Fibroblast of lung (primary cell): ENCODE data around the gene GSN.

Experiments
- CTCF ChIP-seq, 2 donors: IDR thresholded peaks in 1 of 2; conservative IDR thresholded peaks in 1 of 2; 1 replicate in 1 of 2; 2 replicates in 1 of 2; pipeline ENCODE4 v1.5.1; 2011 to 2012; ENCODE audit warnings: low read length in 2 of 2, control low read depth in 1 of 2, inconsistent platforms in 1 of 2, low read depth in 1 of 2, mild to moderate bottlenecking in 1 of 2
- EZH2 ChIP-seq: IDR thresholded peaks from 2 replicates; pipeline ENCODE4 v1.5.1; 2012; ENCODE audit warnings: low read length, control low read depth, mild to moderate bottlenecking; ENCODE audit errors: missing control alignments

GRCh38 chr9:121237916-121238315 is 30.0 kb upstream of the GSN start:
- no peak for TF ChIP-seq EZH2
- no peak for TF ChIP-seq CTCF (conservative IDR thresholded peaks at IDR 0.05 in 1 of 2, IDR thresholded peaks at IDR 0.05 in 1 of 2; ENCODE audit: low read depth in 1 of 2, low read length in 2 of 2)
